ENCODE measurements around the gene LMOD3. TPM values are rescaled to one million over a fixed set of nuclear protein-coding genes. Genes with fewer than 3 reads are reported as not detected.

The LMOD3 gene
- total RNA-seq, 2 experiments from 2014 or later = not detected

DNA sequence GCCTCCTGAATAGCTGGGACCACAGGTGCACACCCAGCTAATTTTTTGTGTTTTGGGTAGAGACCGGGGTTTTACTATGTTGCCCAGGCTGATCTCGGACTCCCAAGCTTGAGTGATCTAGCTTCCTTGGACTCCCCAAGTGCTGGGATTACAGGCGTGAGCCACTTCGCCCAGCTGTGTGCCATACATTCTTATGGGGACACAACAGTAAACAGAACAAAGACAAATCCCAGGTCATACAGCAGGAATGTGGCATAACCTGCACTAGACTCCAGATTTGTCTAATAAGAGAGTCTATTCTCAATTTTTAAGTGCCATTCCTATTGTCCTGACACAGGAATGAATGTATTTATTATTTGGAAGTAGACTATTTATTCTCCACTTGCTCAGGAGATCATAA lies 20.0 kb downstream of the LMOD3 start:
- Mint-ChIP-seq H3K27ac (peak overlapping the region; percentile 61), H3K4me1 (peaks cover 46% of the 10 kb centered on the region), H3K9me3 (no peaks in the 10 kb centered on the region), H3K4me3 (no peak overlapping the region), H3K36me3 (ENCODE audit: low read depth) (peaks cover 66% of the 10 kb centered on the region), H3K27me3 (no peaks in the 10 kb centered on the region)
- ChIA-PET POLR2A (no interaction called here), CTCF (interaction anchor here (1.2 to 1.7 kb wide), 3 partner anchors 11 to 18 kb away, joined by 3 to 6 read pairs (median 4); partner anchors contain the start of gene ARL6IP5)
- DNase-seq = no peak

GRCh38 chr3:69099576-69099975 lies 22.8 kb downstream of the LMOD3 start:
- DNase-seq = no peak
- Mint-ChIP-seq H3K4me3 (no peak overlapping the region), H3K9me3 (no peaks in the 10 kb centered on the region), H3K4me1 (peaks cover 64% of the 10 kb centered on the region), H3K36me3 (ENCODE audit: low read depth) (peaks cover 71% of the 10 kb centered on the region), H3K27ac (no peak overlapping the region), H3K27me3 (no peaks in the 10 kb centered on the region)
- ChIA-PET POLR2A (no interaction called here), CTCF (interaction anchor here (0.6 to 1.5 kb wide), 4 partner anchors 11 to 207 kb away, joined by 3 to 5 read pairs (median 4); partner anchors contain the start of gene ARL6IP5)

GRCh38 chr3:69097407-69098086 lies 24.8 kb downstream of the LMOD3 start:
- H3K27ac Mint-ChIP-seq = peak overlapping the region; percentile 61
- no peak overlapping the region for H3K4me3 Mint-ChIP-seq
- H3K9me3 Mint-ChIP-seq = no peaks in the 10 kb centered on the region
- H3K4me1 Mint-ChIP-seq = peaks cover 65% of the 10 kb centered on the region
- H3K27me3 Mint-ChIP-seq = no peaks in the 10 kb centered on the region
- H3K36me3 Mint-ChIP-seq (ENCODE audit: low read depth) = peaks cover 73% of the 10 kb centered on the region
- CTCF ChIA-PET = interaction anchor here (0.8 to 1.3 kb wide), 2 partner anchors 12 to 13 kb away, joined by 3 read pairs; partner anchors contain the start of gene ARL6IP5
- DNase-seq = no peak
- POLR2A ChIA-PET = no interaction called here

GRCh38 chr3:69096299-69096698 lies 26.1 kb downstream of the LMOD3 start:
- ChIA-PET CTCF (interaction anchor here (1.1 to 1.7 kb wide), 2 partner anchors 12 kb away, joined by 3 to 6 read pairs; partner anchors contain the start of gene ARL6IP5), POLR2A (no interaction called here)
- Mint-ChIP-seq H3K36me3 (ENCODE audit: low read depth) (peaks cover 74% of the 10 kb centered on the region), H3K4me1 (peaks cover 68% of the 10 kb centered on the region), H3K9me3 (no peaks in the 10 kb centered on the region), H3K27me3 (no peaks in the 10 kb centered on the region), H3K27ac (peak overlapping the region; percentile 83), H3K4me3 (peak overlapping the region; percentile 61)
- DNase-seq = no peak

DNA sequence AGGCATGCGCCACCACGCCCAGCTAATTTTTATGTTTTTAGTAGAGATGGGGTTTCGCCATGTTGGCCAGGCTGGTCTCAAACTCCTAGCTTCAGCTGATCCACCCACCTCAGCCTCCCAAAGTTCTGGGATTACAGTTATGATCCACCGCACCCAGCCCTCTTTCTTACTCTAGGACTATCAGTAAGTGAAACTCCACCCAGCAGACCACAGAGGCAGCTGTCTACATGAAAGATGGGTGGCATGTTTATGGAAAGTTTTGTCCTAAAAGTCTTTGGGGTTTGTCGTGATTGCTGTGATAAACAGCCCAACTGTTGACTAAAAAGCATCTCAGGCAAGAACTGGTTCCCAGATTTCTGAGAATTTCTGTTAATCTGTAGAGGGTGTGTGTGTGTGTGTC lies 26.8 kb downstream of the LMOD3 start:
- POLR2A ChIA-PET = no interaction called here
- DNase-seq = peak; percentile 37
- no peaks in the 10 kb centered on the region for H3K27me3 Mint-ChIP-seq
- peak overlapping the region; percentile 83 for H3K27ac Mint-ChIP-seq
- peak overlapping the region; percentile 61 for H3K4me3 Mint-ChIP-seq
- H3K9me3 Mint-ChIP-seq = no peaks in the 10 kb centered on the region
- H3K36me3 Mint-ChIP-seq (ENCODE audit: low read depth) = peaks cover 74% of the 10 kb centered on the region
- CTCF ChIA-PET = interaction anchor here (0.6 to 1.7 kb wide), 3 partner anchors 11 to 1836 kb away, joined by 3 to 6 read pairs (median 3); partner anchors contain the start of gene ARL6IP5
- H3K4me1 Mint-ChIP-seq = peaks cover 72% of the 10 kb centered on the region

DNA sequence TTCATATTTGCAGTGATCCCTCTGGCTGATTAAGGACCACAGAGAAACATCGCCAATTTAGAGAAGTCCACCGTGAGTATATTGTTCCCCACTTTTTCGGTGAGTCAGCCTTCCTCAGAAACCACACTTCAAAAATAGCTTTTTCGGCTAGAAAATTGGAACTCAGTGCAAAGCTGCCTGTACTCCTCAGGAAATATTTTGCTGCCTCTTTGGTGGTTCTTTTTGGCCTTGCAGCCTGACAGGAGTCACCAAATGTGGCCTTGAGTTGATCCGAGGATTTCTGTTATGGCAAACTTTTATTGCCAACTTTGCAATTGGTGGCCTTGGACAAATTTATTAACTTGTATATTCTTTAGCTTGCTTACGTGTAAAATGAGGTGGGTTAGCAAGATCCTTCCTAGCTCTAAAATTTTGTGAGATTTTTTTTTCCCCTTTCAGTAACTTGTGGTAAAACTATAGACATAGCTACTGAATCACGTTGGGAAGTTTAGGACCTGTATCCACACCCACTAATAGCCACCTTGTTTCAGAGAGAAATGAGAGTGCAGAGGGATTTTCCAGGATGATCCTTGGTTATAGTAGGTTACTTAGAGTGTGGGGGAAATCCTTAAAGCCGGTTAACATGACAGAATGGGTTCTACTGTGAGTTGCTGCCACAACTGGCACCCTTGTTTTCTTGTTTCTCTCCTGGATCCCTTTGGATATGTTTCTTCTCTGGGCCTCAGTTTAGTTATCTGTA lies 27.8 kb downstream of the LMOD3 start:
- ChIA-PET POLR2A (no interaction called here), CTCF (interaction anchor here (0.9 to 1.7 kb wide), 4 partner anchors 10 to 45 kb away, joined by 3 to 6 read pairs (median 5); partner anchors contain the start of genes ARL6IP5 and TMF1)
- Mint-ChIP-seq H3K36me3 (ENCODE audit: low read depth) (peaks cover 76% of the 10 kb centered on the region), H3K27ac (peak overlapping the region; percentile 92), H3K4me1 (peaks cover 78% of the 10 kb centered on the region), H3K9me3 (no peaks in the 10 kb centered on the region), H3K4me3 (peak overlapping the region; percentile 71), H3K27me3 (no peaks in the 10 kb centered on the region)
- no peak for DNase-seq

- Mint-ChIP-seq H3K27ac (peak overlapping the region; percentile 92), H3K27me3 (no peaks in the 10 kb centered on the region), H3K4me3 (peak overlapping the region; percentile 71), H3K4me1 (peaks cover 83% of the 10 kb centered on the region), H3K36me3 (ENCODE audit: low read depth) (peaks cover 79% of the 10 kb centered on the region), H3K9me3 (no peaks in the 10 kb centered on the region)
- DNase-seq = peak; percentile 48
- CTCF ChIA-PET = interaction anchor here (0.8 to 1.2 kb wide), 5 partner anchors 9 to 40 kb away, joined by 3 to 4 read pairs (median 3); partner anchors contain the start of gene TMF1
- POLR2A ChIA-PET = interaction anchor here (1.8 kb wide), 1 partner anchor 9 kb away, joined by 10 read pairs; no protein-coding TSS in a partner anchor
These were observed 30.3 kb downstream of the LMOD3 start for GRCh38 chr3:69092030-69092516.

- POLR2A ChIA-PET = interaction anchor here (0.6 to 1.8 kb wide), 2 partner anchors 9 to 58 kb away, joined by 5 to 10 read pairs; no protein-coding TSS in a partner anchor
- H3K36me3 Mint-ChIP-seq (ENCODE audit: low read depth) = peaks cover 76% of the 10 kb centered on the region
- peaks cover 77% of the 10 kb centered on the region for H3K4me1 Mint-ChIP-seq
- H3K9me3 Mint-ChIP-seq = no peaks in the 10 kb centered on the region
- peak overlapping the region; percentile 71 for H3K4me3 Mint-ChIP-seq
- peak overlapping the region; percentile 92 for H3K27ac Mint-ChIP-seq
- CTCF ChIA-PET = interaction anchor here (1.0 to 1.2 kb wide), 4 partner anchors 9 to 28 kb away, joined by 3 to 4 read pairs (median 4); no protein-coding TSS in a partner anchor
- DNase-seq = no peak
- H3K27me3 Mint-ChIP-seq = no peaks in the 10 kb centered on the region
These were observed 30.9 kb downstream of the LMOD3 start for GRCh38 chr3:69091389-69092029.

GRCh38 chr3:69090021-69090420 lies 32.4 kb downstream of the LMOD3 start:
- Mint-ChIP-seq H3K4me1 (peaks cover 65% of the 10 kb centered on the region), H3K27ac (peak overlapping the region; percentile 68), H3K9me3 (no peaks in the 10 kb centered on the region), H3K36me3 (ENCODE audit: low read depth) (peaks cover 77% of the 10 kb centered on the region), H3K27me3 (no peaks in the 10 kb centered on the region), H3K4me3 (peak overlapping the region; percentile 16)
- ChIA-PET CTCF (interaction anchor here (0.6 to 1.3 kb wide), 2 partner anchors 23 to 25 kb away, joined by 3 read pairs; no protein-coding TSS in a partner anchor), POLR2A (no interaction called here)
- DNase-seq = no peak

- H3K4me1 Mint-ChIP-seq = peaks cover 62% of the 10 kb centered on the region
- no peak for DNase-seq
- peak overlapping the region; percentile 81 for H3K27ac Mint-ChIP-seq
- ChIA-PET CTCF (interaction anchor here (0.6 to 1.5 kb wide), 5 partner anchors 11 to 310 kb away, joined by 3 to 7 read pairs (median 3); no protein-coding TSS in a partner anchor), POLR2A (no interaction called here)
- peaks cover 58% of the 10 kb centered on the region for H3K36me3 Mint-ChIP-seq (ENCODE audit: low read depth)
- peak overlapping the region; percentile 100 for H3K4me3 Mint-ChIP-seq
- H3K9me3 Mint-ChIP-seq = no peaks in the 10 kb centered on the region
- no peaks in the 10 kb centered on the region for H3K27me3 Mint-ChIP-seq
These were observed 34.3 kb downstream of the LMOD3 start for GRCh38 chr3:69088063-69088462.

DNA sequence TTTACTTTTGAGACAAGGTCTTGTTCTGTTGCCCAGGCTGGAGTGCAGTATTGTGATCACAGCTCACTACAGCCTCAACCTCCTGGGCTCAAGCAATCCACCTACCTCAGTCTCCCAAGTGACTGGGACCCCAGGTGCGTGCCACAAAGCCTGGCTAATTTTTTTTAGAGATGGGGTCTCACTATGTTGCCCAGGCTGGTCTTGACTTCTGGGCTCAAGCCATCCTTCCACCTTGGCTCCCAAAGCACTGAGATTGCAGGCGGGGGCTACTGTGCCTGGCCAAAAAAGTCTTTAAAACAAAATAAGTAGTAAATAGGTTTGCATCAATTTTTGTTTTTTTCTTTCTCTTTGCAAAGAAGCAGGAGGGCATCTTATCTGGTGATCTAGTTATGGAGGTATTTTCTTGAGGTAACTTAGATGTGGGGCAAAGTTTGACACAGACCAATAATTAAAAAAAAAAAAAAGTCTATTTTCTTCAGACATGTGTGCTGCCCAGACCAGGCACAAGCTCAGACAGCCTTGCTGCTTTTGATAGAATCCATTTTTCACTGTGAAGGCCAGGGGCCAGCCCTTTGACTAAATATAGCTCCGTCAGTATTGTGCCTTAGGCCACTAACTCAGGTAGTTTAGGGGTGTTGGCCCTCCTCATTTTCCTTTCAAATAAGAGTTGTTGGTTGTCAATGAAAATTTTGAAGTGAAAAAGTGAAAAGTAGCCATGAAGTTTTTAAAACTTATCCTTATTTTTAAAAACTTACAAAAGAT lies 35.2 kb downstream of the LMOD3 start:
- Mint-ChIP-seq H3K9me3 (no peaks in the 10 kb centered on the region), H3K27me3 (no peaks in the 10 kb centered on the region), H3K4me1 (peaks cover 63% of the 10 kb centered on the region), H3K36me3 (ENCODE audit: low read depth) (peaks cover 51% of the 10 kb centered on the region), H3K27ac (peak overlapping the region; percentile 81), H3K4me3 (peak overlapping the region; percentile 100)
- ChIA-PET CTCF (interaction anchor here (0.6 to 1.5 kb wide), 8 partner anchors 12 to 311 kb away, joined by 3 to 7 read pairs (median 3); no protein-coding TSS in a partner anchor), POLR2A (no interaction called here)
- DNase-seq = no peak

Data from activated CD4-positive, alpha-beta T cell treated with anti-CD3 and anti-CD28 coated beads, Interleukin-2, amount 10 ng/mL, durations not matched to agents 7 days and 5 days (primary cell).